Lung (tissue), 12 donors: ENCODE results near the gene NBAS. TPM values are rescaled to one million over a fixed set of nuclear protein-coding genes. Genes with fewer than 3 reads are reported as not detected.

Experiments
- ATAC-seq: fragments of 200-7000 bp; cut with Tn5 transposase; one replicate; pipeline ENCODE4 v1.9.1; 2020; ENCODE audit warnings: moderate number of reproducible peaks; ENCODE audit not compliant: insufficient read depth, low FRiP score
- DNase-seq, 3 donors: peaks; one replicate each; pipeline ENCODE4 v3.0.0-alpha.2; 2013 to 2017
- H3K27ac ChIP-seq, 2 donors: one replicate each; pipeline ENCODE4 v1.5.1; 2013; ENCODE audit warnings: mild to moderate bottlenecking in 2 of 2, moderate library complexity in 2 of 2, control low read depth in 1 of 2, inconsistent platforms in 1 of 2, low read depth in 1 of 2, low read length in 1 of 2
- H3K27me3 ChIP-seq, 3 donors: one replicate each; pipeline ENCODE4 v1.5.1; 2013; ENCODE audit warnings: low read length in 2 of 3; ENCODE audit not compliant: control insufficient read depth in 3 of 3, insufficient read depth in 3 of 3
- H3K36me3 ChIP-seq, 4 donors: one replicate each; pipeline ENCODE4 v1.5.1; 2013; ENCODE audit warnings: low read length in 4 of 4, mild to moderate bottlenecking in 1 of 4, moderate library complexity in 1 of 4; ENCODE audit not compliant: control insufficient read depth in 4 of 4, insufficient read depth in 4 of 4
- H3K4me1 ChIP-seq, 5 donors: one replicate each; pipeline ENCODE4 v1.5.1; 2013; ENCODE audit warnings: low read length in 5 of 5, mild to moderate bottlenecking in 2 of 5, moderate library complexity in 1 of 5; ENCODE audit not compliant: control insufficient read depth in 5 of 5, insufficient read depth in 5 of 5
- H3K4me3 ChIP-seq: one replicate; pipeline ENCODE4 v1.5.1; 2013; ENCODE audit warnings: mild to moderate bottlenecking, control low read depth, moderate library complexity
- H3K9ac ChIP-seq, 2 donors: one replicate each; pipeline ENCODE4 v1.5.1; 2013; ENCODE audit warnings: low read length in 2 of 2, control low read depth in 1 of 2; ENCODE audit not compliant: insufficient read depth in 1 of 2
- H3K9me3 ChIP-seq, 4 donors: one replicate each; pipeline ENCODE4 v1.5.1; 2013; ENCODE audit warnings: low read length in 3 of 4, mild to moderate bottlenecking in 1 of 4, moderate library complexity in 1 of 4; ENCODE audit not compliant: control insufficient read depth in 4 of 4, insufficient read depth in 3 of 4
- WGBS, 2 donors: extraction: QIAGEN DNeasy Blood & Tissue Kit; methylation state at CpG; one replicate each; pipeline ENCODE4 v1.1.7; 2013; 5-methylcytosine and 5-hydroxymethylcytosine counted together
- polyA plus RNA-seq, 2 donors: library from polyadenylated mRNA; stranded (reverse); fragments of 200-250 nt; gene quantifications; one replicate each; pipeline ENCODE4 v1.2.1, GENCODE V29; 2013
- total RNA-seq, 2 donors: library from RNA; depleted of rRNA in 1 of 2; stranded (reverse); fragments of >200 nt in 1 of 2; gene quantifications; one replicate each; pipeline ENCODE4 v1.2.1, GENCODE V29; 2014 to 2021
- TF ChIP-seq, protein P1 (sequence below): IDR thresholded peaks from 2 replicates; pipeline ENCODE4 v1.5.1; 2012; ENCODE audit warnings: mild to moderate bottlenecking; ENCODE audit errors: control extremely low read depth, extremely low read depth
- donor health status: control.
- donor health status: control.
- donor health status: Bipolar disorder and iron deficiency.
- donor health status: healthy.
- donor health status: DM: yes; HTN: yes; CAD: no.

The NBAS gene
- total and polyA plus RNA-seq, 4 donors: 15.6 to 61.3 (median 35.4) TPM

DNA sequence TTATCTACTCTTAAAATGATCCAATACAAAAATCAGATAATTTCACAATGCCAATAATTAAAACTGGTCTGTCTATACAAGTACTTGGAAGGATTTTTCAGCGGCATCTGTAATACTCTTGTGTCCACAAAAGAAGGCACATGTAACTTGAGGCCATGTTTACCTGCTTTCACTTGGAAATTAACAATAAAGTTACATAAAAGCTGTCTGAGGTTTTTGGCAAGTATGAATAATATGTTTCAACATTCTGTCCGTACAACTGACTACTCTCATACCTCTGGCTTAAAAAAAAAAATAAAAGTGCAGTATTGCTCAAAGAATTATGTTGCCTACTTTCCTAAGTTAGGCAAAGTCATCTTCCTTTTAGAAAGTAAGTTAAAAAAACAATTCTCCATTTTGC is 253.6 kb downstream of the NBAS start:
- Histone ChIP-seq H3K9me3 (peaks cover 0 to 2% (median 0%) of the 10 kb centered on the region in 4 donors), H3K27me3 (no peaks in the 10 kb centered on the region), H3K27ac (no peak overlapping the region), H3K9ac (no peak overlapping the region), H3K36me3 (peaks cover under 1 to 16% (median 3%) of the 10 kb centered on the region in 4 donors), H3K4me1 (peaks cover 0 to 6% (median 0%) of the 10 kb centered on the region in 5 donors), H3K4me3 (no peak overlapping the region)
- TF ChIP-seq, protein P1, sequence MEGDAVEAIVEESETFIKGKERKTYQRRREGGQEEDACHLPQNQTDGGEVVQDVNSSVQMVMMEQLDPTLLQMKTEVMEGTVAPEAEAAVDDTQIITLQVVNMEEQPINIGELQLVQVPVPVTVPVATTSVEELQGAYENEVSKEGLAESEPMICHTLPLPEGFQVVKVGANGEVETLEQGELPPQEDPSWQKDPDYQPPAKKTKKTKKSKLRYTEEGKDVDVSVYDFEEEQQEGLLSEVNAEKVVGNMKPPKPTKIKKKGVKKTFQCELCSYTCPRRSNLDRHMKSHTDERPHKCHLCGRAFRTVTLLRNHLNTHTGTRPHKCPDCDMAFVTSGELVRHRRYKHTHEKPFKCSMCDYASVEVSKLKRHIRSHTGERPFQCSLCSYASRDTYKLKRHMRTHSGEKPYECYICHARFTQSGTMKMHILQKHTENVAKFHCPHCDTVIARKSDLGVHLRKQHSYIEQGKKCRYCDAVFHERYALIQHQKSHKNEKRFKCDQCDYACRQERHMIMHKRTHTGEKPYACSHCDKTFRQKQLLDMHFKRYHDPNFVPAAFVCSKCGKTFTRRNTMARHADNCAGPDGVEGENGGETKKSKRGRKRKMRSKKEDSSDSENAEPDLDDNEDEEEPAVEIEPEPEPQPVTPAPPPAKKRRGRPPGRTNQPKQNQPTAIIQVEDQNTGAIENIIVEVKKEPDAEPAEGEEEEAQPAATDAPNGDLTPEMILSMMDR: no peak
- no peak for DNase-seq
- no peak for ATAC-seq
- 42 to 61% methylated on average over 2 of the region's 2 CpGs for WGBS, 2 donors

GRCh38 chr2:15306706-15307105 is 254.4 kb downstream of the NBAS start:
- ATAC-seq: no peak
- peak; percentile 19 to 73 (median 40) for DNase-seq
- Histone ChIP-seq H3K9me3 (peaks cover 0 to 2% (median 0%) of the 10 kb centered on the region in 4 donors), H3K27ac (no peak overlapping the region), H3K36me3 (peaks cover 6 to 17% (median 6%) of the 10 kb centered on the region in 4 donors), H3K4me1 (peaks cover 0 to 6% (median 0%) of the 10 kb centered on the region in 5 donors), H3K4me3 (no peak overlapping the region), H3K9ac (no peak overlapping the region), H3K27me3 (no peaks in the 10 kb centered on the region)
- TF ChIP-seq, protein P1: no peak
- WGBS, 2 donors: 63 to 81% methylated on average over 3 of the region's 3 CpGs

DNA sequence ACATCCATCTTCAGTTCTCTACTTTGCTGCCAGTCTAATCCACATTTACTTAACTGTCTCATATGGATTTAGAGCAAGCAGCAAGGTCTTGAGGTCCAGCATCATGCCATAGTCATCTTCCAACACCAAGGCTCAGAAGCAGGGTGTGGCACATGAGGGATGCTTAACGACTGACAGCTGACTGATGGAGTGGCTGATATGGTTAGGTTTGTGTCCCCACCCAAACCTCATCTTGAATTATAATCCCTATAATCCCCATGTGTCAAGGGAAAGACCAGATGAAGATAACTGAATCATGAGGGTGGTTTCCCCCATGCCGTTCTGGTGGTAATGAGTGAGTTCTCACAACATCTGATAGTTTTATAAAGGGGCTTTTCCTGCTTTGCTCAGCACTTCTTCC is 257.3 kb downstream of the NBAS start:
- no peak overlapping the region for H3K4me3 ChIP-seq
- no peak overlapping the region for H3K9ac ChIP-seq
- ATAC-seq (no peak), DNase-seq (no peak)
- no peaks in the 10 kb centered on the region for H3K27me3 ChIP-seq
- peaks cover 0 to 2% (median 0%) of the 10 kb centered on the region in 5 donors for H3K4me1 ChIP-seq
- H3K9me3 ChIP-seq: peaks cover 0 to 2% (median 0%) of the 10 kb centered on the region in 4 donors
- H3K36me3 ChIP-seq: peaks cover 6 to 17% (median 10%) of the 10 kb centered on the region in 4 donors
- 63 to 76% methylated on average over 2 of the region's 2 CpGs for WGBS, 2 donors
- no peak overlapping the region for H3K27ac ChIP-seq
- TF ChIP-seq, protein P1: no peak

- TF ChIP-seq, protein P1: no peak
- peaks cover 6 to 19% (median 11%) of the 10 kb centered on the region in 4 donors for H3K36me3 ChIP-seq
These were observed 259.0 kb downstream of the NBAS start for GRCh38 chr2:15302154-15302553.

More at GRCh38 chr2:15302154-15302553, 259.0 kb downstream of the NBAS start:
- Histone ChIP-seq H3K4me1 (peaks cover 0 to 2% (median 0%) of the 10 kb centered on the region in 5 donors), H3K9me3 (peaks cover 0 to 2% (median 0%) of the 10 kb centered on the region in 4 donors), H3K27ac (no peak overlapping the region), H3K27me3 (no peaks in the 10 kb centered on the region), H3K4me3 (no peak overlapping the region), H3K9ac (no peak overlapping the region)
- DNase-seq (no peak), ATAC-seq (no peak)
- 93 to 95% methylated on average over 3 of the region's 3 CpGs for WGBS, 2 donors
